UCSD-AML1 (cell line): ENCODE data around the gene SMYD4.
A peak's percentile ranks its signal among the peaks of the same experiment; 100 is the strongest.
"Not testable (repeated sequence)": the region's sequence is repeated elsewhere in the genome, so short reads cannot be mapped to it uniquely, and the experiment has no call there.

ENCODE experiments used
- DNase-seq: peaks from one replicate; lab custom pipeline; 2025; ENCODE audit not compliant: unreplicated experiment; lab: John Stamatoyannopoulos, UW

Gene SMYD4, protein sequence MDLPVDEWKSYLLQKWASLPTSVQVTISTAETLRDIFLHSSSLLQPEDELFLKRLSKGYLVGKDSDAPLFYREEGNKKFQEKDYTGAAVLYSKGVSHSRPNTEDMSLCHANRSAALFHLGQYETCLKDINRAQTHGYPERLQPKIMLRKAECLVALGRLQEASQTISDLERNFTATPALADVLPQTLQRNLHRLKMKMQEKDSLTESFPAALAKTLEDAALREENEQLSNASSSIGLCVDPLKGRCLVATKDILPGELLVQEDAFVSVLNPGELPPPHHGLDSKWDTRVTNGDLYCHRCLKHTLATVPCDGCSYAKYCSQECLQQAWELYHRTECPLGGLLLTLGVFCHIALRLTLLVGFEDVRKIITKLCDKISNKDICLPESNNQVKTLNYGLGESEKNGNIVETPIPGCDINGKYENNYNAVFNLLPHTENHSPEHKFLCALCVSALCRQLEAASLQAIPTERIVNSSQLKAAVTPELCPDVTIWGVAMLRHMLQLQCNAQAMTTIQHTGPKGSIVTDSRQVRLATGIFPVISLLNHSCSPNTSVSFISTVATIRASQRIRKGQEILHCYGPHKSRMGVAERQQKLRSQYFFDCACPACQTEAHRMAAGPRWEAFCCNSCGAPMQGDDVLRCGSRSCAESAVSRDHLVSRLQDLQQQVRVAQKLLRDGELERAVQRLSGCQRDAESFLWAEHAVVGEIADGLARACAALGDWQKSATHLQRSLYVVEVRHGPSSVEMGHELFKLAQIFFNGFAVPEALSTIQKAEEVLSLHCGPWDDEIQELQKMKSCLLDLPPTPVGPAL

DNA sequence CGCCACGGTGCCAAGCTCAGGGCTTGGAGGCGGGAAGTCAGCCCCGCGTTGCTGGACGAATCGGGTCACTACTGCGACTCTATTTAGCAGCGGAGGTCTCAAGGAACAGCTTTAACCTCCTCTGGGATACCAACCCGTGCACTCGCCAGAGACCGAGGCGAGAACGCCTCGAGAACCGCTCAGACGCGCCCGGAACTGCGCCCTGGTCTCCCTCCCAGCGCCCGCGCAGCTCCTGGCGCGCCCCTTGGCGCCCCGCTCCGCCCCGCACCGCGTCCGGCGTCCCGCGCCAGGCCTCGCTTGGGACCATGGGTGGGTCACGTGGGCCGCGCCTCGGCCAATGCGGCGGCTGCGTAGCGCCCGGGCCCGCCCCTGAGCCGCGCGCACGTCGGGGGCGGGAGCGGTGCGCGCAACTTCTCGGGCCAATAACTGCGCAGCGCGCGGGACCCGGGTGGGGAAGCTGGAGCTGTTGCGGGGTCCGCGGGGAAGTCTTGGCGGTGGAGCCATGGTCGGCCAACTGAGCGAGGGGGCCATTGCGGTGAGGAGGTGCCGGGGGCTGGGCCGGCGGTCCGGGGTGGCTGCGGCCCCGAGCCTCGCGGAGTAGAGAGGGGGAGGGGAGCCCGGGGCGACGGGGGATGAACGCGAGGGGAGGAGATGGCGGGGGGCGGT is at the start of gene SMYD4, which contains the start of gene RPA1:
Gene SMYD4 (minus strand): TSS at position 311 of the 666 bp plus-strand sequence. CDS start 1,908 bp downstream, outside the sequence.
Gene RPA1 (plus strand): TSS at position 414 of the 666 bp plus-strand sequence. CDS start 89 bp downstream, at position 503.
- peak; percentile 92 for DNase-seq

DNA sequence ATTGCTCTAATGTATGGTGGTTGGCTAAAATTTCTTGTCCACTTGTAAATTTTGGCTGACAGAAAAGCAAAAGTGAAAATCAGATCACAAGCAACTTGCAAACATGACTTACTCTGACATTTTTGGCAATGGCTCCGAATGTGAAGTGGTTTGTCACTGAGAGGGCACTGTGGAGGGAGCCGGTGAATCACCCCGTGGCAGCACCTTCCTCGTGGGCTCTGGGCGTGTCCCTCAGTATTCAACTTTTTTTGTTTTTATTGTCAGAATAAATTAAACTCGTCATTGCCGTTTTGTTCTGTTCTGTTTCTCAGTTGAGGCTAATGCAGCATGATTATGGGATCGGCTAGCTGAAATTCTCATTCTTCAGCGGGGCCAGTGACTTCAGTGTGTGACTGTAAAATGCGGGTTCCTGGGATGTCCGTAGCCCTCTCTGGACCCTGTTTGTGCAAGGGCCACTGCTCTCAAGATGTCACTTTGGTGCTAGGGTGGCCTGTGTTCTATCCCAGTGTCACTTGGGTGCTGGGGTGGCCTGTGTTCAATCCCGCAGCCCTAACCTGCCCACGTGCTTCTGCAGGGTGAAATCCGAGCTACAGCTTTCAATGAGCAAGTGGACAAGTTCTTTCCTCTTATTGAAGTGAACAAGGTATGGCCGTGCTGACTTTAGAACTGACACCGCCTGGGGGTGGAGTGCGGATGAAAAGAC is 48.9 kb upstream of the SMYD4 start:
- DNase-seq, result no peak

DNA sequence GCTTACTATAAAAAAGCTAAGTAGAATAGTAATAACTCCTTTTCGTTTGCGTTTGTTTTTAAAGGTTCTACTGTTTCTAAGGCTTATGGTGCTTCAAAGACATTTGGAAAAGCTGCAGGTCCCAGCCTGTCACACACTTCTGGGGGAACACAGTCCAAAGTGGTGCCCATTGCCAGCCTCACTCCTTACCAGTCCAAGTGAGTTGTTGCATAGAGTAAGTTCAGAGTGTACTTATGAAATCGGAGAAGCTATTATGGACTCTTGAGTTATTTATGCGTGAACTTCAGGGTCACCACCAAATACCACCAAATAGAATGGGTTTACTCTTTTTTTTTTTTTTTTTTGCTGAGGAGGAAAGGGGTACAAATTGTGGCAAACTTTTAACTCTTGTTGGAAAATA is 45.9 kb upstream of the SMYD4 start:
- no peak for DNase-seq

DNA sequence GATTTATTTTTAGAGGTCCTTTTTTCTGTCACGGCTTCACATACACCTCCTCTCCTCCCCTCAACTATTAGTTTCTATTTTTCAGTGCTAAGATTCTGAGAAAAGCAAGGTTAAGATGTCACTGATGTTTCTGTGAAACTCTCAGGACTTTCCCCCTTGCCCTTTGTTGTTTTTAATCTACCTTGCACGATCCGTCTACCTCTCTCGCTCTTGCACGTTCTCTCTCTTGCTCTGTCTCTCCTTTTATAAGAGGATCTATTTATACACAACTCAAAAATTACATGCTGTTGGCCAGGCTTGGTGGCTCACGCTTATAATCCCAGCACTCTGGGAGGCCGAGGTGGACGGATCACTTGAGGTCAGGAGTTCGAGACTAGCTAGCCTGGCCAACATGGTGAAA is 43.7 kb upstream of the SMYD4 start:
- DNase-seq, result no peak

DNA sequence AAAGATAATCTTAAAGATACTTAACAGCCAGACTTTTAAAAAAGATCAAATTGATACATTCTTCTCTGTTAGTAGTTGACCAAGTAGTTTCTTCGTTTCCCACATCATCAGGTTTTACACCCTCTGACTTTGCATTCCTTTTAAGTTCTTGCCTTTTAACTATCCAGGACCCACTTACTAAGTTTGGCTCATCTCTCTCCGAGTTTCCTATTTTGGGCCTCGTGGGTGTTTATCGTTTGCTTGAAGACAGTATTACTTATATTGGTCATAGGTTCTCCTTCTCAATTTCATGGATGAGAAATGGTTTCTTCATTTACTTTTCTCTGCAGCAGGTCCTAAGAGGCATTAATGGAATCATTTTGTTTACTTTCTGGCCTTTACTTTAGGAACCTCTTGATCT is 43.3 kb upstream of the SMYD4 start:
- no peak for DNase-seq

DNA sequence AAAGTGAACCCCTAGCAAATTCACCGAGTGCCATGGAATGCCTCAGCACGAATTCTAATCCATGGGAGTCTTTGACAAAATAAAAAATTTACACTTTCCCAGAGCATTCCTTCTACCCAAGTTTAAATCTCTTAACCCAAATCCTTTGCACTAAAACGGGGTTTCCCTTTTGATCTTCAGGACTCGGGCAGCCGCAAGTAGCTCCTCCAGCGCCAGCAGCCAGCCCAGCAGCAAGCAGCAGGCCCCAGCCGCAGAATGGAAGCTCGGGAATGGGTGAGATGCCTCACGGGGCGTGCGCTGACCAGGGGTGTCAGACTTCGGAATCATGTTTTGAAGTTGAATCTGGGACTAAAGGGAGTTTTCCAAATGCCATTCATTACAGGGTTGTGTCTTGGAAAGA is 42.6 kb upstream of the SMYD4 start:
- no peak for DNase-seq

DNA sequence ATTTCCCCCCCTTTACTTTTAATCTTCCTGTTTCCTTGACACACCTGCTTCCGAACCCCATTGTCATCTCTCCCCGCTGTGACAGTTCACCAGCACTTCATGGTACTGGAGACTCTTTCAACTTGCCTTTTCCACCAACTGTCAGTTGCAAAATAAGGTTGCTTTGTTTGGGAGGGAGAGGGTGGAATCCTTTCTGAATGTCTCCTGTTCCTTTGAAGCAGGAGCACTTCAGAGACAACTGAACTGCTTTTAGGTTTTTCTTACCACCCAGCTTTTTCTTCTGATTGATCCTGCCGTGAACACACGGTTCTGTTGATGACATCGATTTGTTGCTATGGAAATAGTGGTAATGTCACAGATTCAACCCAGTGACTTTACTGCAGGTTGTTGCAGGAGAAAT is 42.1 kb upstream of the SMYD4 start:
- no peak for DNase-seq

DNA sequence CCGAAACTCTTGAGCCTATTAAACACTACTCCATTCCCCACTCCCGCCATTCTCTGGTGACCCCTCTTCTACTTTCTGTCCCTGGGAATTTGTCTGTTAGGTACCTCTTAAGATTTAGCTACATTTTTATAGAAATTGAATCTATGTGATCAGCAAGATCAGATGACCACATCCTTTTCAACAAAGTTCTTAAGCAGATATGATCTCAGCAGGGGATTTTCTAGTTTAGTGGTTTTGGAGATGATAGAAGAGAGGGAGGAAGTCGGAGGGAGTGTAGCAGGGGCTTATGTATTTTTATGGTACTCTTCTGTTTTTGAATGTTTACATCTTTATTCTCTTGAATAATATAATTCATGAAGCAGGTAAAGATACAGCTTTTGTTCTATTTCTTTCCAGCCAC is 40.9 kb upstream of the SMYD4 start:
- no peak for DNase-seq

DNA sequence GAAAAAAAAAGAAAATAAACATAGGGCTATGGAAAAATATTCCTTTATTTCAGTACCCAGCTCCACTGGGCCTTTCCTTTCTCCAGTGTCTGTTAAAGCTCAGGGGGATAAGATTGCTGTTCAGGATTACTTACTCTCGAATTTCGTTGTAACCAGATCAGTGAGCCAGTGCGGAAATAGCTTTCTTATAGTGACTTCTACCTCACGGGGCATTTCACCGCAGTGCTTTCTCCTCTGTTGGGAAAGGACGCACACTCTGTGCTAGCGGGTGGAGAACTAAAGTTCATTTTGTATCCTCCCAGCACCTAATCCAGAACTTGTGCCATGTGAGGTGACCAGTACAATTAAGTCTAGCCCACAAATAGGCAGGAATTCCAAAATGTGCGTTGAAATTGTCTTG is 38.4 kb upstream of the SMYD4 start:
- DNase-seq, result no peak

DNA sequence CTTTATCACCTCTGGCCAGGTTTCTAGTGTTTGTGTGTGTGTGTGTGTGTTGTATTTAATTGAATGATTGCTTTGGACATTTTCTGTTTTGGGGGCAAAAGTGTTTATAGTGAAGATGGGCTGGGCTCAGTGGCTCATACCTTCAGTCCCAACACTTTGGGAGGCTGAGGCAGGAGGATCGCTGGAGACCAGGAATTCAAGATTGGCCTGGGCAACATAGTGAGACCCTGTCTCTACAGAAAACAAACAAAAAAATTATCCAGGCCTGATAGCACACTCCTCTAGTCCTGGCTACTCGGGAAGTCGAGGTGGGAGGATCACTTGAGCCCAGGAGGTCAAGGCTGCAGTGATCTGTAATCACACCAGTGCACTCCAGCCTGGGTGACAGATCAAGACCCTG is 37.6 kb upstream of the SMYD4 start:
- DNase-seq, result no peak

DNA sequence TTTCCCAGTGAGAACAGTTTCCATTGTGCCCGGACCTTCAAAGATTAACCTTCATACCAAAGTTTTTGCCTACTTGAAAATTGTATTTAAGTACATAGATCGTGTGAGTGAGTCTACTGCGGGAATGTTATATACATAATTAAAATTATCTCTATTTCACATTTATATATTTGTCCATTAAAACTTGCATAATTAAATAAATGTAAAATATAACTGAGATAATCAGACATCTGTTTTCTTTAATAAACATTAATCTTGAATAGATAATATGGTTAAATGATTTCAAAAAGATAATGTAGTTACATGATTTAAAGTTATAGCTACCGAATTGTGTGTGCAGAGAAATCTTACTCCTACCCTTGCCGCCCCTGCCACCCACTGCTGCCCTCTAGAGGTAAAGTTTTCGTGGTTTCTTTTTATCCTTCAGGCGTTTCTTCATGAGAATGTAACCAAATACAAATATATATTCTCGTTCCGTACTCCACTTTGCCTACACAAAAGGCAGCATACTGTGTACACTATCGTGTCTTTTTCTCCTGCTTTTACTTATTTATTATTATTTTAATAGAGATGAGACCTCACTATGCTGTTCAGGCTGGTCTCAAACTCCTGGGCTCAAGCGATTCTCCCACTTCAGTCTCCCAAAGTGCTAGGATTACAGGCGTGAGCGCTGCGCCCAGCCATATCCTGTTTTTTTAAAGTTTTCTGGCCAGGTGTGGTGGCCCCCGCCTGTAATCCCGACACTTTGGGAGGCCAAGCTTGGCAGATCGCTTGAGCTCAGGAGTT is 35.7 kb upstream of the SMYD4 start:
- peak; percentile 31 for DNase-seq

DNA sequence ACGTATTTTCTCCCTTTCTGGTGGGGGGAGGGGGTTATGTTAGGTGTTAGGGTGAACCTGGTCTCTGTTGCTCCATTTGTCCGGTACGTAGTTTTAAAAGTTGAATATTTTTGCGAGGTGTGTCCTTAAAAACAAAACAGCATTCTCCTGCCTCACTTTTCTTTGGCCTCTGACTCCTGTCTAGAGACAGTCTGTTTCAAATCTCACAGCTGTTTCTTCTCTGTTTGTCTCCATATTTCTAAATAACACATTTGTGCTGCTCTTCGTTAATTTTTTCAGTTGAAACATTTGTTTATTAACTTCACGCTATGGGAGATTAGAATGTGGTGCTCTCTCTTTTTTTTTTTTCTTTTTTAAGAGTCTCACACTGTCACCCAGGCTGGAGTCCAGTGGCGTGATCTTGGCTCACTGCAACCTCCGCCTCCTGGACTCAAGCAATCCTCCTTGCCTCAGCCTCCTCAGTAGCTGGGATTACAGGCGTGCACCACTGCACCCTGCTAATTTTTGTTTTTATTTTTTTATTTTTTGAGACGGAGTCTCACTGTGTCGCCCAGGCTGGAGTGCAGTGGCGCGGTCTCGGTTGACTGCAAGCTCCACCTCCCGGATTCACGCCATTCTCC is 31.8 kb upstream of the SMYD4 start:
- no peak for DNase-seq

DNA sequence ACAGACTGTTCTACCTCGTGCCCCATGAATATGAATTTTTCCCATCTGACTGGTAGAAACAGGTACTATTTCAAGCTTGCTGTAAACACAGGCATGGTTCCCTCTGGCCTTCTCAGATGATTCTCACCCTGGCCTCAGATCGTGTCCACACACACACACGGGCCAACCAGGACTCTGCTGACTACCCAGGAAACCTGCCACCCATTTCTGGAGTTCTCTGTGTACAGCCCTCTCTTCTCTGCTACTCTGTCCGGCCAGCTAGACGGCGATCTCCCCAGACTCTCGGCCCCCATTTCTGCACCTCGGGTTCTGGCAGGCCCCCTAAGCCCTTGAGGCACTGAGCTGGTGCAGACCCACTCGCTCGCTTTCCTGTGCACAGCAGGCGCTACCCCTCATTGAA is 31.3 kb upstream of the SMYD4 start:
- no peak for DNase-seq

DNA sequence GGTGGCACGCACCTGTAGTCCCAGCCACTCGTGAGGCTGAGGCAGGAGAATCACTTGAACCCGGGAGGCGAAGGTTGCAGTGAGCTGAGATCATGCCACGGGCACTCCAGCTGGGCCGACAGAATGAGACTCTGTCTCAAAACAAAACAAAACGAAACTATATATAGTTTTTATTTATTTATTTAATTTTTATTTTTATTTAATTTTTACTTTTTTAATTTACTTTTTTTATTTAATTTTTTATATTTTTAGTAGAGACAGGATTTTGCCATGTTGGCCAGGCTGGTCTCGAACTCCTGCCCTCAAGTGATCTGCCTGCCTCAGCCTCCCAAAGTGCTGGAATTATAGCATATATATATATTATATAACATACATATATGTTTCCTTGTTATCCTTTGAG is 26.8 kb upstream of the SMYD4 start:
- not testable (repeated sequence) for DNase-seq

DNA sequence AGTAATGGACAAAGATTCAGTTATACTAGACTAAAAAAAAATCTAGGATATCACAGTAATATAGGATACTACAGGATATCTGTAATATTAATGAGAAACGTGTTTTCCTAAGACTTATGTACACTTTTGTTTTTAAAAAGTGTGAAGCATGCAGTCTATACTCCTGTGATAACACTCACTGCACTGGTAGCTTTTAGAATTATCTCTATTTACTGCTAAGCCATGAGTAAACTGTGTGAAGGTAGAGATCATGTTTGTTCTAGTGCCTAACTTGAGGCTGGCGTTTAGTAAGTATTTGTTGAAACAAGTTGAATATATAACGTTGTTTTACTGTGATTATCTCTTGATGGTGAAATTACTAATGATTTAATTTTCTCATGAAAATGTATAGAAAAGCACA is 24.0 kb upstream of the SMYD4 start:
- no peak for DNase-seq

DNA sequence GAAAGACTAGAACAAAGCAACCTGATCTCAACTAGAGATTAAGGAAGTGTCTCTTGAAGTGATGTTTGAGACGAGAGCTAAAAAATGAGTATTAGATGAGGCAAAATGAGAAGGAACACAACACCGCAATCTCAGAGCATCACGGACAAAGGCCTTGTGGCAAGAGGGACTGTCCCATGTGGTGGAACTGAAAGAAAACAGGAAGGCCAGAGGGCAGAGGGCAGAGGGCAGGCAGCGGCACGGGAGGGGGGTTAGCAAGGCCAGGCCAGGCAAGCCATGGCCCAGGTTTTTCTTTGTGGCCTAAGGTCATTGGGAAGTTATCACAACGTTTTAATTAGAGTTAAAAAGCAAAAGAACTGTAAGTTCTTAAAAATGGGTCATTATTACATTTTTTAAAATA is 22.6 kb upstream of the SMYD4 start:
- DNase-seq, result no peak

DNA sequence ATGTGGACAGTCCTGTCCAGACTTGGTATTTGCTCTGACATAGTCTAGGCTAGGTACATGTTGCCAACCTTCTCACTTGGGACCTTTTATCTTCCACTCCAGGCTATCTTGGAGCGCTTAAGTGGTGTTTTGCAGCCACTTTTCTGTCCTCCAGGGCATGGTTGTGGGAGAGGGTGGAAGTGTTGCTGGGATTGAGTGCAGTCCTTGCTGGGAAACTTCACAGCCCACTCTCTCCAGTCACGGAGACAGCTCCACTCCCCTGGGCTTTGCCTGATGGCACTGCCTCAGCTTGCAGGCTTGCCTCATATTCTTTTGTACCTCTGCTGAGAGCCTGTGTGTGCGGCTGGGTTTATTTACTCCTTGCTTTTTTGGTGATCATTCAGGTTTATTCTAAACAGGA is 17.5 kb upstream of the SMYD4 start:
- no peak for DNase-seq

DNA sequence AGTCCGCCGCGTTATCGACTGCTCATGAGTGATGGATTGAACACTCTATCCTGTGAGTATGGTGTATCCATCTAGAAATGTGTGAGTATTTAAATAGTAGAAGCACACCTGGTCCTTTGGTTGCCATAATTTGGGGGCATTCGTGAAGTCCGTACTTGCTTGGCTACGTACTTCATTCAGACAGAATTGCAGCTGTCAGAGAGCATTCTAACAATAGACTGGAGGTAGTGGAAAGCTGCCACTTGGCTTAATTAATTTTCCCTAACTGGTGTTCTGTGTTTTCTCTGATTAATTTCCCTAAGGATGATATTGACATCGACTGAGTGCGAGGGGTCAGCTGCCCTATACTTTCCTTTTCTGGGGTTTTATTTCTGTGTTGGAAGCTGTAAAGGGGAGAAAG is 14.2 kb upstream of the SMYD4 start:
- no peak for DNase-seq

DNA sequence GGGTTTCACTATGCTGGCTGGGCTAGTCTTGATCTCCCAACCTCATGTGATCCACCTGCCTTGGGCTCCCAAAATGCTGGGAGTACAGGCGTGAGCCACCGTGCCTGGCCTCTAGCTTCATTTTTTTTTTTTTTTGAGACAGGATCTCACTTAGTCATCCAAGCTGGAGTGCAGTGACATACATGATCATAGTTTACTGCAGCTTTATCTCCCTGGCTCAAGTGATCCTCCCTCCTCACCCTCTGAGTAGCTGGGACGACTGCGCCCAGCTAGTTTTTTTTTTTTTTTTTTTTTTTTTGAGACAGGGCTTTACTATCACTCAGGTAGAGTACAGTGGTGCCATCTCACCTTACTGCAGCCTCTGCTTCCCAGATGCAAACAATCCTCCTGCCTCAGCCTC is 9.8 kb upstream of the SMYD4 start:
- no peak for DNase-seq
